AG04450 (cell line): ENCODE data around the gene ZNF791. TPM values are rescaled to one million over a fixed set of nuclear protein-coding genes. Genes with fewer than 3 reads are reported as not detected.
A peak's percentile ranks its signal among the peaks of the same experiment; 100 is the strongest.

Experiments
- CTCF ChIA-PET: fragments of 300-600, 350-600 bp; formaldehyde crosslinking; extraction: SDS; loops from one replicate; lab custom pipeline; 2022; ENCODE audit warnings: antibody characterized with exemption, inconsistent platforms; lab: Charles Lee
- POLR2A ChIA-PET: fragments of 350-600 bp; formaldehyde crosslinking; extraction: SDS; loops from one replicate; lab custom pipeline; 2021; ENCODE audit warnings: antibody characterized with exemption, inconsistent platforms; lab: Yijun Ruan, JAX
- DNase-seq: peaks from one replicate; pipeline ENCODE4 v3.0.0-alpha.2; 2011; ENCODE audit warnings: low read depth, low spot score
- H3K27ac ChIP-seq: one replicate; pipeline ENCODE4 v1.5.1; 2012; ENCODE audit warnings: low read depth, low read length, control low read depth
- H3K27me3 ChIP-seq: one replicate; pipeline ENCODE4 v1.6.0; 2012; ENCODE audit warnings: low read length; ENCODE audit not compliant: control insufficient read depth, insufficient read depth
- H3K4me3 ChIP-seq: 2 replicates; pipeline ENCODE4 v1.5.1; 2011; ENCODE audit warnings: mild to moderate bottlenecking, low read depth, low read length, control low read depth
- H3K9me3 ChIP-seq: 2 replicates; pipeline ENCODE4 v1.5.1; 2012; ENCODE audit warnings: low read length; ENCODE audit not compliant: control insufficient read depth, insufficient read depth
- polyA plus RNA-seq: library from polyadenylated mRNA; depleted of rRNA; stranded (reverse); fragments of >200 nt; gene quantifications from 2 replicates; pipeline ENCODE4 v1.2.3, GENCODE V29; 2011
- TF ChIP-seq, protein P1 (sequence below): IDR thresholded peaks from 2 replicates; pipeline ENCODE4 v1.5.1; 2011; ENCODE audit warnings: low read depth, low read length, control low read depth, inconsistent platforms

ZNF791 gene
- polyA plus RNA-seq, 1 experiment: 15.8 TPM

GRCh38 chr19:12668346-12668745 lies 57.6 kb downstream of the ZNF791 start:
- H3K4me3 ChIP-seq: peak overlapping the region; percentile 94
- H3K27ac ChIP-seq: peak overlapping the region; percentile 98
- CTCF ChIA-PET: interaction anchor here (1.5 kb wide), 1 partner anchor 9 kb away, joined by 4 read pairs; no protein-coding TSS in a partner anchor
- TF ChIP-seq, protein P1, sequence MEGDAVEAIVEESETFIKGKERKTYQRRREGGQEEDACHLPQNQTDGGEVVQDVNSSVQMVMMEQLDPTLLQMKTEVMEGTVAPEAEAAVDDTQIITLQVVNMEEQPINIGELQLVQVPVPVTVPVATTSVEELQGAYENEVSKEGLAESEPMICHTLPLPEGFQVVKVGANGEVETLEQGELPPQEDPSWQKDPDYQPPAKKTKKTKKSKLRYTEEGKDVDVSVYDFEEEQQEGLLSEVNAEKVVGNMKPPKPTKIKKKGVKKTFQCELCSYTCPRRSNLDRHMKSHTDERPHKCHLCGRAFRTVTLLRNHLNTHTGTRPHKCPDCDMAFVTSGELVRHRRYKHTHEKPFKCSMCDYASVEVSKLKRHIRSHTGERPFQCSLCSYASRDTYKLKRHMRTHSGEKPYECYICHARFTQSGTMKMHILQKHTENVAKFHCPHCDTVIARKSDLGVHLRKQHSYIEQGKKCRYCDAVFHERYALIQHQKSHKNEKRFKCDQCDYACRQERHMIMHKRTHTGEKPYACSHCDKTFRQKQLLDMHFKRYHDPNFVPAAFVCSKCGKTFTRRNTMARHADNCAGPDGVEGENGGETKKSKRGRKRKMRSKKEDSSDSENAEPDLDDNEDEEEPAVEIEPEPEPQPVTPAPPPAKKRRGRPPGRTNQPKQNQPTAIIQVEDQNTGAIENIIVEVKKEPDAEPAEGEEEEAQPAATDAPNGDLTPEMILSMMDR: no peak
- DNase-seq: no peak
- no peaks in the 10 kb centered on the region for H3K27me3 ChIP-seq
- no peaks in the 10 kb centered on the region; the same call in 1 of the 2 replicates for H3K9me3 ChIP-seq
- POLR2A ChIA-PET: interaction anchor here (0.6 to 1.5 kb wide), 2 partner anchors 13 to 202 kb away, joined by 5 to 8 read pairs; partner anchors contain the start of gene DHPS

GRCh38 chr19:12668932-12669269 lies 58.2 kb downstream of the ZNF791 start:
- DNase-seq: peak; percentile 20
- Histone ChIP-seq H3K4me3 (peak overlapping the region; percentile 94), H3K27me3 (no peaks in the 10 kb centered on the region), H3K9me3 (no peaks in the 10 kb centered on the region; the same call in 1 of the 2 replicates), H3K27ac (peak overlapping the region; percentile 98)
- TF ChIP-seq, protein P1: no peak
- ChIA-PET CTCF (interaction anchor here (1.0 to 1.5 kb wide), 2 partner anchors 8 to 29 kb away, joined by 3 to 4 read pairs; no protein-coding TSS in a partner anchor), POLR2A (interaction anchor here (0.6 to 1.5 kb wide), 4 partner anchors 9 to 201 kb away, joined by 4 to 8 read pairs (median 4); partner anchors contain the start of genes DHPS, ZNF490 and ZNF791)

DNA sequence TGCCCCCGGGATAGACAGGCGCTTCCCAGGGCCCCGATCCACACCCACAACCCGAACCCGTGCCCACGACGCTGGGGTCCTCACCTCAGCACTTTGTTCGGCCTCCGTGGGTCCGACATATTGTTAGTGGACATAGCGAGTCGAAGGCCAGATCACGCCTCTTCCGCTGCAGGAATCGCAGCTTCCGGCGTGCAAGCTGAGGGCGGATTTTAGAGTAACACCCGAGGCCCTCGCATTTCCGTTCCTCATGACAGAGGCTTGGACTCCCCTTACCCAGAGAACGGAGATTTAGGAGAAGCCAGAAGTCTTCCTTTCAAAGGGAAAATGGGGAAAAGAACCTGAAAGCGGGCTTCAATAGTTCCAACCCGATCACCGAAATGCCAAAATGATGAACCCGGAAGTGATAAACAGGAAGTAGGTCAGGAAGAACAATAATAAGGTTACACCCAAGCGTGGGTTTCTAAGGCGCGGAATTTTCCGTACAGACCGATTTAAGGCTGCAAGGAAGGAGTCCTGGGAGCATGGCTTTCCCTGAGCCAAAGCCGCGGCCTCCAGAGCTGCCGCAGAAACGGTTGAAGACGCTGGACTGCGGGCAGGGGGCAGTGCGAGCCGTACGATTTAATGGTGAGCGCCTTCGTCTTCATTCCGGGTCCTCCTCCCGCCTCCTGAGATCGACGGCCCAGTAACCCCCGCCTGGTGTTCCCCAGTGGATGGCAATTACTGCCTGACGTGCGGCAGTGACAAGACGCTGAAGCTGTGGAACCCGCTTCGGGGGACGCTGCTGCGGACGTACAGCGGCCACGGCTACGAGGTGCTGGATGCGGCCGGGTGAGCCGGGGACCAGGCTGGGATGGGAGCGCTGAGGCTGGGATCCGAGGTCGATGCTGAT lies 58.8 kb downstream of the ZNF791 start:
- DNase-seq: peak; percentile 69
- CTCF ChIA-PET: interaction anchor here (0.6 to 1.0 kb wide), 2 partner anchors 30 to 581 kb away, joined by 3 read pairs; no protein-coding TSS in a partner anchor
- TF ChIP-seq, protein P1: no peak
- Histone ChIP-seq H3K9me3 (no peaks in the 10 kb centered on the region; the same call in 1 of the 2 replicates), H3K27me3 (no peaks in the 10 kb centered on the region), H3K4me3 (peak overlapping the region; percentile 94), H3K27ac (peak overlapping the region; percentile 98)
- POLR2A ChIA-PET: interaction anchor here (0.6 to 1.5 kb wide), 4 partner anchors 9 to 58 kb away, joined by 3 to 8 read pairs (median 4); partner anchors contain the start of genes DHPS, ZNF490 and ZNF791

DNA sequence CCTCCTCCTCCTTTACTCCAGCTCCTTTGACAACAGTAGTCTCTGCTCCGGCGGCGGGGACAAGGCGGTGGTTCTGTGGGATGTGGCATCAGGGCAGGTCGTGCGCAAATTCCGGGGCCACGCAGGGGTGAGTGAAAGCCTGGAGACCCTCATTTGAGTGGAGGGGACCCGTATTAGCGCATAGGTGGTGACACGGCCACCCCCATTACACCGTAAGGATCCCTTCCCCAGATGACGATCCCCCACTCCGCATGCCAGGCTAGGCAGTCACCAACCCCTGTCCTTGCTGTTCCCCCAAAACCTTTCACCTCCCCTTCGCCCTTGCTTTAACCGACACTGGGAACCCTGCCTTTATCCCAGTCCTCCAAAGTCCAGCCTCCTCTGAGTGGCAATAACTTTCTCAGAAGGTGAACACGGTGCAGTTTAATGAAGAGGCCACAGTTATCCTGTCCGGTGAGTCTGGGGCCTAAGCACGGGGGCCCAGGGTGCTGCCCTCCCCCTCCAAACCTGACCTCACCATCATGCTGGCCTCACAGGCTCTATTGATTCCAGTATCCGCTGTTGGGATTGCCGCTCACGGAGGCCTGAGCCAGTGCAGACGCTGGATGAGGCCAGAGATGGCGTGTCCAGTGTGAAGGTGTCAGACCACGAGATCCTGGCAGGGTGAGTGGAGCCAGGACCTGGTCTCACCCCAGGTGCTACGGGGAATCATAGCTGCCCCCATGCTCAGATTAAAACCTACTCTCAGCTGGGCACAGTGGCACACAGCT lies 59.6 kb downstream of the ZNF791 start:
- no peak for DNase-seq
- ChIA-PET CTCF (interaction anchor here (0.6 to 4.3 kb wide), 3 partner anchors 15 to 581 kb away, joined by 3 to 28 read pairs (median 3); no protein-coding TSS in a partner anchor), POLR2A (no interaction called here)
- Histone ChIP-seq H3K9me3 (no peaks in the 10 kb centered on the region; the same call in 1 of the 2 replicates), H3K4me3 (peak overlapping the region; percentile 94), H3K27me3 (no peaks in the 10 kb centered on the region), H3K27ac (peak overlapping the region; percentile 98)
- TF ChIP-seq, protein P1: no peak
